Measurements from ENCODE around the gene IL1R2.

Gene IL1R2

GRCh38 chr2:102012061-102012614 is 20.4 kb downstream of the IL1R2 start:
- Histone ChIP-seq H3K27ac (no peak overlapping the region), H3K36me3 (ENCODE audit: control insufficient read depth, insufficient read depth, low read length) (no peaks in the 10 kb centered on the region), H3K9me3 (ENCODE audit: control insufficient read depth, low read length) (no peaks in the 10 kb centered on the region), H3K4me2 (ENCODE audit: low read length) (no peak overlapping the region), H3K79me2 (no peaks in the 10 kb centered on the region), H3K4me3 (ENCODE audit: low read depth, low read length) (no peak overlapping the region), H3K9ac (no peak overlapping the region), H2AFZ (no peak overlapping the region), H3K4me1 (no peaks in the 10 kb centered on the region), H3K27me3 (ENCODE audit: control insufficient read depth, insufficient read depth, low read length) (no peaks in the 10 kb centered on the region)
- no peak for TF ChIP-seq CTCF (IDR thresholded peaks at IDR 0.05)

GRCh38 chr2:102013206-102014040 is 21.7 kb downstream of the IL1R2 start:
- H3K79me2 ChIP-seq, result no peaks in the 10 kb centered on the region
- no peak for TF ChIP-seq CTCF (IDR thresholded peaks at IDR 0.05)
- no peak overlapping the region for H3K4me2 ChIP-seq (ENCODE audit: low read length)
- no peak overlapping the region for H2AFZ ChIP-seq
- H3K4me3 ChIP-seq (ENCODE audit: low read depth, low read length), result no peak overlapping the region
- no peaks in the 10 kb centered on the region for H3K9me3 ChIP-seq (ENCODE audit: control insufficient read depth, low read length)
- H3K4me1 ChIP-seq, result no peaks in the 10 kb centered on the region
- H3K9ac ChIP-seq, result no peak overlapping the region
- no peak overlapping the region for H3K27ac ChIP-seq
- H3K27me3 ChIP-seq (ENCODE audit: control insufficient read depth, insufficient read depth, low read length), result no peaks in the 10 kb centered on the region
- H3K36me3 ChIP-seq (ENCODE audit: control insufficient read depth, insufficient read depth, low read length), result no peaks in the 10 kb centered on the region

- Histone ChIP-seq H3K9ac (no peak overlapping the region), H3K79me2 (no peaks in the 10 kb centered on the region), H3K36me3 (ENCODE audit: control insufficient read depth, insufficient read depth, low read length) (no peaks in the 10 kb centered on the region), H2AFZ (no peak overlapping the region), H3K27ac (no peak overlapping the region), H3K4me2 (ENCODE audit: low read length) (no peak overlapping the region), H3K27me3 (ENCODE audit: control insufficient read depth, insufficient read depth, low read length) (no peaks in the 10 kb centered on the region), H3K4me3 (ENCODE audit: low read depth, low read length) (no peak overlapping the region), H3K4me1 (no peaks in the 10 kb centered on the region), H3K9me3 (ENCODE audit: control insufficient read depth, low read length) (no peaks in the 10 kb centered on the region)
- TF ChIP-seq CTCF (IDR thresholded peaks at IDR 0.05), result no peak
These were observed 22.2 kb downstream of the IL1R2 start for GRCh38 chr2:102014041-102014345.

- H3K9me3 ChIP-seq (ENCODE audit: control insufficient read depth, low read length), result no peaks in the 10 kb centered on the region
- no peaks in the 10 kb centered on the region for H3K36me3 ChIP-seq (ENCODE audit: control insufficient read depth, insufficient read depth, low read length)
- no peak overlapping the region for H3K9ac ChIP-seq
- no peak overlapping the region for H3K4me2 ChIP-seq (ENCODE audit: low read length)
- no peak for TF ChIP-seq CTCF (IDR thresholded peaks at IDR 0.05)
- H3K27me3 ChIP-seq (ENCODE audit: control insufficient read depth, insufficient read depth, low read length), result no peaks in the 10 kb centered on the region
- H3K4me3 ChIP-seq (ENCODE audit: low read depth, low read length), result no peak overlapping the region
- no peak overlapping the region for H3K27ac ChIP-seq
- no peaks in the 10 kb centered on the region for H3K79me2 ChIP-seq
- no peak overlapping the region for H2AFZ ChIP-seq
- no peaks in the 10 kb centered on the region for H3K4me1 ChIP-seq
These were observed 23.6 kb downstream of the IL1R2 start for GRCh38 chr2:102015399-102015798.

Measured in parathyroid adenoma (tissue), 2 donors.